ENCODE data around the gene MOGAT3. TPM values are rescaled to one million over a fixed set of nuclear protein-coding genes. Genes with fewer than 3 reads are reported as not detected.

Gene MOGAT3
- total RNA-seq, 1 donor from 2014 or later, result not detected

GRCh38 chr7:101231644-101232043, 30.8 kb upstream of the MOGAT3 start:
- Histone ChIP-seq H3K27me3 (ENCODE audit: low read depth) (no peaks in the 10 kb centered on the region), H3K4me3 (peak overlapping the region; percentile 50)
- TF ChIP-seq CTCF (IDR thresholded peaks at IDR 0.05; ENCODE audit: borderline replicate concordance), result no peak

GRCh38 chr7:101226721-101227120, 25.9 kb upstream of the MOGAT3 start:
- Histone ChIP-seq H3K4me1 (peaks cover 13% of the 10 kb centered on the region), H3K9me3 (replicated peaks) (no peaks in the 10 kb centered on the region), H3K27ac (replicated peaks) (no peak overlapping the region), H3K36me3 (peaks cover 71% of the 10 kb centered on the region), H3K4me3 (no peak overlapping the region), H3K27me3 (ENCODE audit: low read depth) (no peaks in the 10 kb centered on the region)
- no peak for DNase-seq
- TF ChIP-seq CTCF (IDR thresholded peaks at IDR 0.05; ENCODE audit: borderline replicate concordance), result no peak
- intact Hi-C loops (cut with micrococcal nuclease), result no loop called here

More at GRCh38 chr7:101231644-101232043, 30.8 kb upstream of the MOGAT3 start:
- Histone ChIP-seq H3K4me1 (peaks cover 23% of the 10 kb centered on the region), H3K36me3 (peaks cover 29% of the 10 kb centered on the region), H3K27ac (replicated peaks) (peak overlapping the region; percentile 23), H3K9me3 (replicated peaks) (no peaks in the 10 kb centered on the region)
- DNase-seq, result no peak
- intact Hi-C loops (cut with micrococcal nuclease), result no loop called here

- Histone ChIP-seq H3K27ac (replicated peaks) (no peak overlapping the region), H3K36me3 (peaks cover 71% of the 10 kb centered on the region), H3K9me3 (replicated peaks) (no peaks in the 10 kb centered on the region), H3K27me3 (ENCODE audit: low read depth) (no peaks in the 10 kb centered on the region), H3K4me3 (no peak overlapping the region), H3K4me1 (peaks cover 6% of the 10 kb centered on the region)
- no peak for TF ChIP-seq CTCF (IDR thresholded peaks at IDR 0.05; ENCODE audit: borderline replicate concordance)
- intact Hi-C loops (cut with micrococcal nuclease), result no loop called here
- no peak for DNase-seq
Measured at GRCh38 chr7:101225650-101226049, 24.8 kb upstream of the MOGAT3 start.

GRCh38 chr7:101223528-101223927, 22.7 kb upstream of the MOGAT3 start:
- H3K4me1 ChIP-seq, result peaks cover 24% of the 10 kb centered on the region
- no peaks in the 10 kb centered on the region for H3K9me3 ChIP-seq (replicated peaks)
- H3K27ac ChIP-seq (replicated peaks), result no peak overlapping the region
- peaks cover 58% of the 10 kb centered on the region for H3K36me3 ChIP-seq
- intact Hi-C loops (cut with micrococcal nuclease), result no loop called here
- no peak overlapping the region for H3K4me3 ChIP-seq
- DNase-seq, result no peak
- no peak for TF ChIP-seq CTCF (IDR thresholded peaks at IDR 0.05; ENCODE audit: borderline replicate concordance)
- no peaks in the 10 kb centered on the region for H3K27me3 ChIP-seq (ENCODE audit: low read depth)

GRCh38 chr7:101222275-101222830, 21.5 kb upstream of the MOGAT3 start:
- H3K4me3 ChIP-seq, result no peak overlapping the region
- peaks cover 32% of the 10 kb centered on the region for H3K4me1 ChIP-seq
- no peak for DNase-seq
- H3K36me3 ChIP-seq, result peaks cover 49% of the 10 kb centered on the region
- intact Hi-C loops (cut with micrococcal nuclease), result no loop called here
- no peak for TF ChIP-seq CTCF (IDR thresholded peaks at IDR 0.05; ENCODE audit: borderline replicate concordance)
- H3K27ac ChIP-seq (replicated peaks), result no peak overlapping the region
- no peaks in the 10 kb centered on the region for H3K9me3 ChIP-seq (replicated peaks)
- H3K27me3 ChIP-seq (ENCODE audit: low read depth), result no peaks in the 10 kb centered on the region

All from left ventricle myocardium inferior (tissue), 1 donor.